Measurements from ENCODE around the gene PPP1R3C. TPM values are rescaled to one million over a fixed set of nuclear protein-coding genes. Genes with fewer than 3 reads are reported as not detected.
A peak's percentile ranks its signal among the peaks of the same experiment; 100 is the strongest.

The PPP1R3C gene
- total and polyA plus RNA-seq, 2 of the 4 experiments (the other 2 are of a cell fraction) = 17.4 to 62.9 TPM

GRCh38 chr10:91590142-91590903 is 42.5 kb downstream of the PPP1R3C start:
- Histone ChIP-seq H3K56ac (ENCODE audit: extremely low read depth, insufficient read depth, low read length) (peak overlapping the region; percentile 83), H3K9me3 (ENCODE audit: control insufficient read depth, insufficient read depth, low read length) (no peaks in the 10 kb centered on the region), H3K4me3 (ENCODE audit: insufficient read depth, low read depth, low read length) (no peak overlapping the region), H3K23ac (ENCODE audit: low read depth, low read length) (peak overlapping the region; percentile 94), H3K9ac (ENCODE audit: low read depth, low read length) (peak overlapping the region; percentile 38), H2AK5ac (ENCODE audit: low read depth, low read length) (peak overlapping the region; percentile 94), H4K8ac (ENCODE audit: low read depth in 2 of 2, low read length in 2 of 2) (peak overlapping the region; percentile 88 to 95), H2BK5ac (ENCODE audit: low read depth, low read length, poor library complexity, severe bottlenecking) (peak overlapping the region; percentile 94), H3K4me1 (ENCODE audit: control insufficient read depth, insufficient read depth, low read length) (peaks cover 37% of the 10 kb centered on the region), H3K4ac (ENCODE audit: low read depth, low read length) (peak overlapping the region; percentile 95), H3K18ac (ENCODE audit: low read depth, low read length) (peak overlapping the region; percentile 86), H2BK15ac (ENCODE audit: low read depth, low read length) (peak overlapping the region; percentile 86; the same call in 2 of the 3 replicates), H3K27ac (ENCODE audit: insufficient read depth, low read length) (peak overlapping the region; percentile 92), H3K4me2 (ENCODE audit: low read depth, low read length) (peak overlapping the region; percentile 31), H3K9me1 (ENCODE audit: insufficient read depth, low read length) (peaks cover 28% of the 10 kb centered on the region), H3K14ac (replicated peaks; ENCODE audit: low read depth, low read length) (peak overlapping the region; percentile 91), H3K27me3 (ENCODE audit: control insufficient read depth, insufficient read depth, low read length) (no peaks in the 10 kb centered on the region), H2AFZ (replicated peaks; ENCODE audit: low read length, poor library complexity) (peak overlapping the region; percentile 74), H3K36me3 (ENCODE audit: control insufficient read depth, insufficient read depth, low read length) (no peaks in the 10 kb centered on the region), H3K79me1 (ENCODE audit: low read depth in 1 of 2, low read length in 2 of 2) (no peaks in the 10 kb centered on the region), H4K5ac (ENCODE audit: low read depth, low read length) (peak overlapping the region; percentile 83), H2AK9ac (replicated peaks; ENCODE audit: low read depth, low read length, poor library complexity) (peak overlapping the region; percentile 88), H2BK120ac (ENCODE audit: low read depth, low read length) (peak overlapping the region; percentile 97), H4K20me1 (ENCODE audit: insufficient read depth, low read length) (peaks cover 3% of the 10 kb centered on the region; the same call in 1 of the 2 replicates), H2BK20ac (ENCODE audit: low read depth, low read length) (peak overlapping the region; percentile 98), H4K91ac (ENCODE audit: insufficient read depth, low read depth, low read length) (peak overlapping the region; percentile 97)
- in situ Hi-C loops (cut with MboI; ENCODE audit: low sequenced_read_pairs) = no loop called here
- ATAC-seq (ENCODE audit: low read depth) = peak; percentile 79
- intact Hi-C loops (cut with micrococcal nuclease) = loop anchor here (2.0 kb wide), 1 partner anchor 22 kb away; no protein-coding TSS in a partner anchor
- TF ChIP-seq RCOR1 (IDR thresholded peaks at IDR 0.05; ENCODE audit: insufficient replicate concordance, low read length) (peak; percentile 15), MXI1 (IDR thresholded peaks at IDR 0.05; ENCODE audit: borderline replicate concordance, low read depth, low read length) (no peak), MAZ (IDR thresholded peaks at IDR 0.05; ENCODE audit: borderline replicate concordance, low read depth, low read length) (peak; percentile 62; the same call in 1 of the 2 replicates), CEBPB (IDR thresholded peaks at IDR 0.05; ENCODE audit: low read depth, low read length) (no peak), CHD1 (IDR thresholded peaks at IDR 0.05; ENCODE audit: low read depth, low read length) (no peak), FOS (IDR thresholded peaks at IDR 0.05; ENCODE audit: low read depth, low read length) (no peak), NFE2L2 (IDR thresholded peaks at IDR 0.05; ENCODE audit: low read depth, low read length) (no peak; the same call in 1 of the 2 replicates)
- no TSS peak for BruUV-seq (replicated peaks)
- ChIA-PET POLR2A (ENCODE audit: unreplicated experiment) (no interaction called here), CTCF (interaction anchor here (1.4 kb wide), 1 partner anchor 45 kb away, joined by 4 read pairs; no protein-coding TSS in a partner anchor)
- peak; percentile 92 for DNase-seq
- no CpG with 5 or more reads among the region's 7 CpGs for WGBS, 2 experiments (ENCODE audit: extremely low coverage in 2 of 2, insufficient read length in 1 of 2)
- dilution Hi-C loops (cut with HindIII; ENCODE audit: low sequenced_read_pairs, unreplicated experiment) = no loop called here
